HEK293T (cell line): ENCODE data around the gene UBE2I.
A peak's percentile ranks its signal among the peaks of the same experiment; 100 is the strongest.

Source experiments
- CTCF ChIA-PET: fragments of 350-600 bp; formaldehyde crosslinking; extraction: SDS; loops from one replicate; lab custom pipeline; 2021; ENCODE audit warnings: antibody characterized with exemption, inconsistent platforms; lab: Yijun Ruan, JAX
- POLR2A ChIA-PET: fragments of 350-600 bp; formaldehyde crosslinking; extraction: SDS; loops from one replicate; lab custom pipeline; 2020; ENCODE audit warnings: antibody characterized with exemption, inconsistent platforms; lab: Yijun Ruan, JAX
- DNase-seq: peaks from one replicate; pipeline ENCODE4 v3.0.0; 2012; ENCODE audit warnings: mixed read lengths; ENCODE audit errors: extremely low spot score
- ARNT ChIP-seq: fragments of 450-650 bp; IDR thresholded peaks from 2 replicates; pipeline ENCODE4 v1.6.1; 2017; ENCODE audit warnings: mild to moderate bottlenecking
- BHLHE40 ChIP-seq: fragments of 450-650 bp; IDR thresholded peaks from 2 replicates; pipeline ENCODE4 v1.6.1; 2016; ENCODE audit warnings: mild to moderate bottlenecking, moderate library complexity, borderline replicate concordance
- CTBP1 ChIP-seq: fragments of 450-650 bp; IDR thresholded peaks from 2 replicates; pipeline ENCODE4 v1.6.1; 2016; ENCODE audit warnings: borderline replicate concordance
- ELF4 ChIP-seq: fragments of 450-650 bp; IDR thresholded peaks from 2 replicates; pipeline ENCODE4 v1.6.1; 2017; ENCODE audit warnings: antibody characterized with exemption
- FOXA1 ChIP-seq: fragments of 450-650 bp; IDR thresholded peaks from 2 replicates; pipeline ENCODE4 v1.6.1; 2016; ENCODE audit warnings: mild to moderate bottlenecking
- FOXK2 ChIP-seq: fragments of 450-650 bp; IDR thresholded peaks from 2 replicates; pipeline ENCODE4 v1.6.1; 2016; ENCODE audit warnings: mild to moderate bottlenecking
- FOXM1 ChIP-seq: fragments of 450-650 bp; IDR thresholded peaks from 2 replicates; pipeline ENCODE4 v1.6.1; 2017; ENCODE audit warnings: mild to moderate bottlenecking, borderline replicate concordance
- HDGF ChIP-seq: fragments of 450-650 bp; IDR thresholded peaks from 2 replicates; pipeline ENCODE4 v1.6.1; 2017; ENCODE audit warnings: antibody characterized with exemption, borderline replicate concordance
- L3MBTL2 ChIP-seq: fragments of 450-650 bp; conservative IDR thresholded peaks from 2 replicates; pipeline ENCODE4 v1.6.1; 2016; ENCODE audit warnings: mild to moderate bottlenecking
- LEF1 ChIP-seq: fragments of 450-650 bp; IDR thresholded peaks from 2 replicates; pipeline ENCODE4 v1.6.1; 2017; ENCODE audit warnings: mild to moderate bottlenecking, borderline replicate concordance
- NFRKB ChIP-seq: fragments of 450-650 bp; IDR thresholded peaks from 2 replicates; pipeline ENCODE4 v1.6.1; 2016; ENCODE audit warnings: mild to moderate bottlenecking, moderate library complexity
- PKNOX1 ChIP-seq: fragments of 450-650 bp; IDR thresholded peaks from 2 replicates; pipeline ENCODE4 v1.6.1; 2016
- SP1 ChIP-seq: fragments of 450-650 bp; IDR thresholded peaks from 2 replicates; pipeline ENCODE4 v1.6.1; 2017
- SUZ12 ChIP-seq: fragments of 450-650 bp; IDR thresholded peaks from 2 replicates; pipeline ENCODE4 v1.6.1; 2016; ENCODE audit warnings: mild to moderate bottlenecking
- TARDBP ChIP-seq: fragments of 450-650 bp; IDR thresholded peaks from 2 replicates; pipeline ENCODE4 v1.6.1; 2016
- ZNF384 ChIP-seq: fragments of 450-650 bp; IDR thresholded peaks from 2 replicates; pipeline ENCODE4 v1.6.1; 2016

The UBE2I gene

GRCh38 chr16:1356061-1356900, 46.8 kb downstream of the UBE2I start:
- DNase-seq, result no peak
- CTCF ChIA-PET, result no interaction called here
- POLR2A ChIA-PET, result no interaction called here
- TF ChIP-seq ELF4 (no peak), CTBP1 (no peak), FOXA1 (no peak), NFRKB (no peak), SUZ12 (no peak), FOXK2 (no peak), FOXM1 (no peak), HDGF (no peak)

GRCh38 chr16:1357906-1358566, 48.6 kb downstream of the UBE2I start:
- TF ChIP-seq BHLHE40 (no peak), FOXM1 (no peak), TARDBP (no peak), HDGF (no peak), ARNT (no peak), CTBP1 (no peak), SP1 (no peak), FOXA1 (no peak), PKNOX1 (no peak), NFRKB (no peak), LEF1 (no peak), L3MBTL2 (no peak), SUZ12 (no peak), ELF4 (no peak), FOXK2 (no peak), ZNF384 (no peak)
- CTCF ChIA-PET, result no interaction called here

GRCh38 chr16:1361685-1362360, 52.4 kb downstream of the UBE2I start:
- ChIA-PET POLR2A (no interaction called here), CTCF (no interaction called here)
- TF ChIP-seq BHLHE40 (no peak), SP1 (no peak), FOXK2 (no peak), NFRKB (no peak), CTBP1 (no peak), ZNF384 (no peak), LEF1 (no peak), TARDBP (no peak), ELF4 (no peak), PKNOX1 (no peak), FOXA1 (no peak)
- no peak for DNase-seq

More at GRCh38 chr16:1357906-1358566, 48.6 kb downstream of the UBE2I start:
- POLR2A ChIA-PET, result no interaction called here
- DNase-seq, result no peak

GRCh38 chr16:1362807-1363206, 53.4 kb downstream of the UBE2I start:
- no peak for DNase-seq
- POLR2A ChIA-PET, result no interaction called here
- CTCF ChIA-PET, result interaction anchor here (1.0 to 1.6 kb wide), 4 partner anchors 17 to 29 kb away, joined by 3 to 5 read pairs (median 4); partner anchors contain the start of gene BAIAP3
- TF ChIP-seq HDGF (no peak), L3MBTL2 (no peak), ELF4 (no peak), NFRKB (no peak)

- POLR2A ChIA-PET, result interaction anchor here (0.8 kb wide), 1 partner anchor 16 kb away, joined by 3 read pairs; no protein-coding TSS in a partner anchor
These were observed 54.1 kb downstream of the UBE2I start for GRCh38 chr16:1363501-1364041.

More at GRCh38 chr16:1363501-1364041, 54.1 kb downstream of the UBE2I start:
- CTCF ChIA-PET, result interaction anchor here (0.6 to 1.6 kb wide), 6 partner anchors 16 to 154 kb away, joined by 3 to 5 read pairs (median 3); partner anchors contain the start of gene BAIAP3
- TF ChIP-seq SP1 (no peak), FOXM1 (no peak), NFRKB (no peak), BHLHE40 (no peak), HDGF (no peak), FOXA1 (no peak), TARDBP (no peak), SUZ12 (no peak), FOXK2 (no peak), L3MBTL2 (no peak), ARNT (no peak), CTBP1 (no peak), LEF1 (no peak), PKNOX1 (no peak), ELF4 (no peak), ZNF384 (no peak)
- peak; percentile 87 for DNase-seq
